Measurements from ENCODE around the gene DBF4.
"Not testable (repeated sequence)": the region's sequence is repeated elsewhere in the genome, so short reads cannot be mapped to it uniquely, and the experiment has no call there.

The DBF4 gene

DNA sequence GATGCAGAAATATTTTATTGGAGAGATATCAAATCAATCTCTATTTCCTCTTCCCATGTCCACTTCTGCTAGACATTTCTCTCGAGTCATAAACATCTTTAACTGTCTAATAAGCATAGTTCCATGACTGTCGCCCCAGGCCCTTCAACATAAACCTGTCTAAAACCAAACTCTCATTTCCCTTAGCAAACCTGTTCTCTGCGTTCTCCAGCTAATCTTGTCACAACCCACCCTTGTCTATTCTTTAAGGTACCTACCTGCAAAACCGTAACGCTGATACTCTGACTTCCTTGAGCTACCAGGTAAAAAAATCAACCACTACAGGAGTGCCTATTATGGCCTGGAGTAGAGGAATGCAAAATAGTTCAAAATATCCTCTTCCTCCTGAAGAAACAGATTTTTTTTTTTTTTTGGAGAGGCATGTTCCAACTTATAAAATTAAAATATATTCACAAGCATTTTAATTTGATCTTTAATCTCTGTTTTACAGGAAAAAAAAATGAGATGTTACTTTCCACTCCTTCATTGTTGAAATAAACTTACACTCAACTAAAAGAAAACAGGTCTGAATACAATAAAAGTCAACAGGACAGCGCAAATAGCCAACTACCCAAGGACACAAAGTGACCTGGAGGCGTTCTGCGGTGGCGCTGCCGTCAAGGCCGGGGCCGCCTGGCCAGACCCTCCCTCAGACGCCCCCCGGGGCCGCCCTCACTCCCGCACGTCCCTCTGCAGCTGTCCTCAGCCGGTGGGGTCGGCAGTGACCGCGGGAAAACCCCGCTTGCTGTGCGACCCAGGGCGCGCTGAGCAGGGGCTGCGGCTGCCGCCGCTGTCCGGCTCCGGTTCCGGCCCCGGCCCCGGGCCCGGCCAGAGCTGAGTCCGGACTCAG lies 898 bp upstream of the DBF4 start:
- Mint-ChIP-seq H3K27me3 (no peaks in the 10 kb centered on the region), H3K4me1 (peaks cover 31% of the 10 kb centered on the region), H3K9me3 (no peaks in the 10 kb centered on the region), H3K27ac (peak overlapping the region; percentile 98), H3K4me3 (peak overlapping the region; percentile 99), H3K36me3 (peaks cover 26% of the 10 kb centered on the region)
- ATAC-seq, result peak; percentile 21

GRCh38 chr7:87876869-87877234 lies 559 bp downstream of the DBF4 start:
- peak; percentile 11 for ATAC-seq
- Mint-ChIP-seq H3K36me3 (peaks cover 27% of the 10 kb centered on the region), H3K9me3 (no peaks in the 10 kb centered on the region), H3K27ac (peak overlapping the region; percentile 98), H3K27me3 (no peaks in the 10 kb centered on the region), H3K4me1 (peaks cover 35% of the 10 kb centered on the region), H3K4me3 (peak overlapping the region; percentile 99)

- Mint-ChIP-seq H3K9me3 (no peaks in the 10 kb centered on the region), H3K36me3 (peaks cover 27% of the 10 kb centered on the region), H3K27ac (peak overlapping the region; percentile 98)
Measured at GRCh38 chr7:87877366-87878040, 1.2 kb downstream of the DBF4 start.

DNA sequence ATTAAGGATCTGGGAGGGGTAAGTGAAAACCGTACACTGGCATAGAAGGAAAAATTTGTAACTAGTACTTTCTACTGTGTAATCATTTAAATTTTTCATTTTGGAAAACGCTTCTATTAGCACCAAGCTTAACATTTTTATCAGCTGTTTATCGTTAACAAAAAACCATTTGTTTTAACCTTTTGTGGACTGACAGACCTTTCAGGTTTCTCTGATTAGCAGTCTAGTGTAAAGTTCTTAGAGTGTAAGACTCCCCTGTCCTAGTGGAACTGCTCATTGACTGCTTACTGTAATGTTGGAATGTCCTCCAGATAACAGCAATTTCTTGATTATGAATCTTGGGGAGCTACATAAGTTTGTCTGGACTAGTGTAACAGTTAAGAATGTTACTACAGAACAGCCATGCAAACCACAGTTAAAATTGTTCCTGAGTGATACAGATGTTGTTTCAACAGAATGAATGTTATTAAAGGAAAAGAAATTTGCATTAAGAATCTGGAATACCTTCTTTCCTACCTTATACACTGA lies 2.0 kb downstream of the DBF4 start:
- no peak overlapping the region for H3K27ac Mint-ChIP-seq
- H3K4me1 Mint-ChIP-seq, result peaks cover 33% of the 10 kb centered on the region
- no peak overlapping the region for H3K4me3 Mint-ChIP-seq
- no peaks in the 10 kb centered on the region for H3K9me3 Mint-ChIP-seq
- H3K27me3 Mint-ChIP-seq, result no peaks in the 10 kb centered on the region
- ATAC-seq, result no peak
- peaks cover 27% of the 10 kb centered on the region for H3K36me3 Mint-ChIP-seq

More at GRCh38 chr7:87877366-87878040, 1.2 kb downstream of the DBF4 start:
- Mint-ChIP-seq H3K4me1 (peaks cover 33% of the 10 kb centered on the region), H3K4me3 (peak overlapping the region; percentile 99), H3K27me3 (no peaks in the 10 kb centered on the region)
- no peak for ATAC-seq

DNA sequence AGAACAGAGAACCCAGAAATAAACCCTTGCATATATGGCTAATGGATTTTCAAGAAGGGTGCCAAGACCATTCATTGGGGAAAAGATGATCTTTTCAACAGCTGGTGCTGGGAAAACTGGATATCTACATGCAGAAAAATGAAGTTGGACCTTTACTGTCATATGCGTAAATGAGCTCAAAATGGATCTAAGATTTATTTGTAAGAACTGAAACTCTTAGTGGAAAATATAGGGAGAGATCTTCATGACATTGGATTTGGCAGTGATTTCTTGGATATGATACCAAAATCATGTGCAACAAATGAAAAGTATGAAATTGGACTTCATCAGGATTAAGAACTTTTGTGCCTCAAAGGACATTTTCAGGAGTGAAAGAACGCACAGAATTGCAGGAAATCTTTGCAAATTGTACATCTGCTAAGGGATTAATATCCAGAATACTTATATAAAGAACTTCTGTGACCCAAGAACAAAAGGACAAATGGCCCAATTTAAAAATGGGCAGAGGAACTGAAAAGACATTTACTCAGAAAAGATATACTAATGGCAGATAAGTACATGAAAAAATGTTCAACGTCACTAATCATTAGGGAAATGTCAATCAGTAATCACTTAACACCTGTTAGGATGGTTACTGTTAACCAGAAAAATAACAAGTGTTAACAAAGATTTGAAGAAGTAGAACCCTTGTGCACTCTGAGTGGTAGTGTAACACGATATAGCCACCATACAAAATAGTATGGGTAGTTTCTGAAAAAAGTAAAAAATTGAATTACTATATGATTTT lies 6.1 kb downstream of the DBF4 start:
- peak overlapping the region; percentile 26 for H3K27ac Mint-ChIP-seq

DNA sequence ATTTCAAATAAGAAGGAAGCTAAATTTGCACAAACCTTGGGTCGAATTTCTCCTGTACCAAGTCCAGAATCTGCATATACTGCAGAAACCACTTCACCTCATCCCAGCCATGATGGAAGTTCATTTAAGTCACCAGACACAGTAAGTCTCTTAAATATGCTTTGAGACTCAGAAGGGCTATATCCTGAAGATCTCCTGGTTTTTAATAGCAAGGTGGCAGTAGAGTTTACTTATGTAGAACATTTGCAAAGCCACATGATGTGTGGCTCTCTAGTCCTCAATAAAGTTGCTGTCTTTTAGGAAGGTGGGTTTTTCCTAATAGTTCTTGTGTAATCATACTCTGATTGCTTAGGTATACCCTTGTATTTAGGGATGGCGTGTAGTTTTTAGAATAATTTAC lies 8.7 kb downstream of the DBF4 start:
- Mint-ChIP-seq H3K4me3 (no peak overlapping the region), H3K36me3 (peaks cover 44% of the 10 kb centered on the region), H3K9me3 (no peaks in the 10 kb centered on the region), H3K27me3 (no peaks in the 10 kb centered on the region), H3K27ac (no peak overlapping the region), H3K4me1 (peaks cover 14% of the 10 kb centered on the region)
- ATAC-seq, result no peak

More for the DNA sequence above, 6.1 kb downstream of the DBF4 start:
- H3K36me3 Mint-ChIP-seq, result peaks cover 36% of the 10 kb centered on the region
- no peaks in the 10 kb centered on the region for H3K27me3 Mint-ChIP-seq
- ATAC-seq, result no peak
- H3K9me3 Mint-ChIP-seq, result no peaks in the 10 kb centered on the region
- no peak overlapping the region for H3K4me3 Mint-ChIP-seq
- H3K4me1 Mint-ChIP-seq, result peaks cover 14% of the 10 kb centered on the region

- H3K27ac Mint-ChIP-seq, result no peak overlapping the region
- ATAC-seq, result no peak
- H3K4me3 Mint-ChIP-seq, result no peak overlapping the region
- peaks cover 10% of the 10 kb centered on the region for H3K4me1 Mint-ChIP-seq
- H3K36me3 Mint-ChIP-seq, result peaks cover 35% of the 10 kb centered on the region
- no peaks in the 10 kb centered on the region for H3K27me3 Mint-ChIP-seq
- no peaks in the 10 kb centered on the region for H3K9me3 Mint-ChIP-seq
Measured at GRCh38 chr7:87886875-87887274, 10.6 kb downstream of the DBF4 start.

DNA sequence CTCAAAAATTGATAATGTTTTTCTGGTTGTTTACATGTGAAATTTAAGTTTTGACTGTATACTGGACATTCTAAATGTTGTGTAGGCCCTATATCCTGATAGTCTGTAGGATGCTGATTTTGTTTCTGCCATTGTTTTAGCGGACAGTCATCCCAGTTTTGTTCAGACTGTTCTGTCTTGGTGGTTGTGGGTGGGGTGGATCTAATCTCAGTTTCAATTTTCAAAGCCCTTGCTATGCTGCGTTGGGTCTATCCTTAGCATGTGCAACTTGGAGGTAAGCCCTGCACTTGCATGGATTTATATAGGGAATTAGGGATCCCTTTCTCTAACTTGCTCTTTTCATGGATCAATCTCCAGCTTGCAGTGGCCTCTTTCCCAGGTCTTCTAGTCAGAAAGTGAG lies 19.1 kb downstream of the DBF4 start:
- no peak for ATAC-seq
- peaks cover 51% of the 10 kb centered on the region for H3K36me3 Mint-ChIP-seq
- no peaks in the 10 kb centered on the region for H3K9me3 Mint-ChIP-seq
- H3K4me1 Mint-ChIP-seq, result no peaks in the 10 kb centered on the region
- no peaks in the 10 kb centered on the region for H3K27me3 Mint-ChIP-seq
- H3K4me3 Mint-ChIP-seq, result no peak overlapping the region
- H3K27ac Mint-ChIP-seq, result no peak overlapping the region

GRCh38 chr7:87899255-87899654 lies 23.0 kb downstream of the DBF4 start:
- Mint-ChIP-seq H3K36me3 (peaks cover 54% of the 10 kb centered on the region), H3K4me3 (no peak overlapping the region), H3K4me1 (no peaks in the 10 kb centered on the region), H3K9me3 (no peaks in the 10 kb centered on the region), H3K27ac (no peak overlapping the region), H3K27me3 (no peaks in the 10 kb centered on the region)
- ATAC-seq, result no peak

DNA sequence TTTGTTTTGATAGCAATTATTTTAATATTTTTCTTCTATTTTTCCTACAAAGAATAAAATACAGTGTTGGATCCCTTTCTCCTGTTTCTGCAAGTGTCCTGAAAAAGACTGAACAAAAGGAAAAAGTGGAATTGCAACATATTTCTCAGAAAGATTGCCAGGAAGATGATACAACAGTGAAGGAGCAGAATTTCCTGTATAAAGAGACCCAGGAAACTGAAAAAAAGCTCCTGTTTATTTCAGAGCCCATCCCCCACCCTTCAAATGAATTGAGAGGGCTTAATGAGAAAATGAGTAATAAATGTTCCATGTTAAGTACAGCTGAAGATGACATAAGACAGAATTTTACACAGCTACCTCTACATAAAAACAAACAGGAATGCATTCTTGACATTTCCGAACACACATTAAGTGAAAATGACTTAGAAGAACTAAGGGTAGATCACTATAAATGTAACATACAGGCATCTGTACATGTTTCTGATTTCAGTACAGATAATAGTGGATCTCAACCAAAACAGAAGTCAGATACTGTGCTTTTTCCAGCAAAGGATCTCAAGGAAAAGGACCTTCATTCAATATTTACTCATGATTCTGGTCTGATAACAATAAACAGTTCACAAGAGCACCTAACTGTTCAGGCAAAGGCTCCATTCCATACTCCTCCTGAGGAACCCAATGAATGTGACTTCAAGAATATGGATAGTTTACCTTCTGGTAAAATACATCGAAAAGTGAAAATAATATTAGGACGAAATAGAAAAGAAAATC lies 31.0 kb downstream of the DBF4 start:
- H3K9me3 Mint-ChIP-seq, H3K27ac Mint-ChIP-seq, H3K4me1 Mint-ChIP-seq, H3K36me3 Mint-ChIP-seq, H3K4me3 Mint-ChIP-seq, H3K27me3 Mint-ChIP-seq, ATAC-seq: not testable (repeated sequence)

DNA sequence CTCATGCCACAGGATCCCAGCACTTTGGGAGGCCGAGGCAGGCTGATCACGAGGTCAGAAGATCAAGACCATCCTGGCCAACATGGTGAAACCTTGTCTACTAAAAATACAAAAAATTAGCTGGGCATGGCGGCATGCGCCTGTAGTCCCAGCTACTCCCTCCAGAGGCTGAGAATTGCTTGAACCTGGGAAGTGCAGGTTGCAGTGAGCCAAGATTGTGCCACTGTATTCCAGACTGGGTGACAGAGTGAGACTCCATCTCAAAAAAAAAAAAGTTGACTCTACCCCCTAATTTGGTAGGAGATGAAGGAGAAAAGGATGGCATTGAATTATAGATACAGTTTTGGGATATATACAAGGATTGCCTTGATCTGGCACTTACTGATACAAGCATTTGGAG lies 32.5 kb downstream of the DBF4 start:
- H3K27me3 Mint-ChIP-seq, H3K36me3 Mint-ChIP-seq, ATAC-seq, H3K9me3 Mint-ChIP-seq, H3K4me1 Mint-ChIP-seq, H3K27ac Mint-ChIP-seq, H3K4me3 Mint-ChIP-seq: not testable (repeated sequence)

DNA sequence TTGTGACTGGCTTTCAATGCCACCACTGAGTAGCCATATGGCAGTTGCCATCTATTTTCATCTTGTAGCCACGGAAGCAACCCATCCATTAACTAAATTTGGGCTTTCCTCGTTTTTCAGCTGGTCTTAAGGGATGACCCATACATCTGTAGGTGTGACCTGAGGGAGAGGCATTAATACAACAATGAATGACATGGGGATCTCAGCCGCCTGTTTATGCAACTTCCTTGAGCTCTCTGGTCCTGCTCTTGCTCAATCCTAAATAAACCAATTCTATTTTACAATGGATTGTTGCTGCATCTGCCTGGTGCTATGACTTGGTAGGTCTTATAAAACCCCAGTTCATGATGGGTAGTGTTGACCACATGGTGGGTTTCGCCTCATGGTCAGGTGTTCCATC lies 35.8 kb downstream of the DBF4 start:
- Mint-ChIP-seq H3K36me3 (peaks cover 6% of the 10 kb centered on the region), H3K27me3 (no peaks in the 10 kb centered on the region), H3K9me3 (no peaks in the 10 kb centered on the region), H3K4me1 (no peaks in the 10 kb centered on the region), H3K27ac (no peak overlapping the region), H3K4me3 (no peak overlapping the region)
- no peak for ATAC-seq

DNA sequence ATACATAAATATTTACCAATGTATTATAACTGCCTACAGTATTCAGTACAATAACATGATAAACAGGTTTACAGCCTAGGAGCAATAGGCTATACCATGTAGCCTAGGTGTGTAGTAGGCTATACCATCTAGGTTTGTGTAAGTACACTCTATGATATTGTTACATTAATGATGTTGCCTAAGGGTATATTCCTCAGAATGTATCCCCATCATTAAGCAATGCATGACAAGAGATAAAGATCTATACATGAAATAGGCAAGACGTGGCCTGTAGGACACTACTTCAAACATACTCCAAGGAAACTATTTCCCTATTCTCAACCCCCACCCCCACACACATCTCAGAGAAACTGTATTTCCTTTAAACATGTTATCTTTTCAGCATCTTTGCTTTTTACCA lies 42.4 kb downstream of the DBF4 start:
- ATAC-seq, result no peak
- Mint-ChIP-seq H3K27ac (no peak overlapping the region), H3K4me1 (no peaks in the 10 kb centered on the region), H3K27me3 (peaks cover 16% of the 10 kb centered on the region), H3K4me3 (no peak overlapping the region), H3K36me3 (no peaks in the 10 kb centered on the region), H3K9me3 (no peaks in the 10 kb centered on the region)

DNA sequence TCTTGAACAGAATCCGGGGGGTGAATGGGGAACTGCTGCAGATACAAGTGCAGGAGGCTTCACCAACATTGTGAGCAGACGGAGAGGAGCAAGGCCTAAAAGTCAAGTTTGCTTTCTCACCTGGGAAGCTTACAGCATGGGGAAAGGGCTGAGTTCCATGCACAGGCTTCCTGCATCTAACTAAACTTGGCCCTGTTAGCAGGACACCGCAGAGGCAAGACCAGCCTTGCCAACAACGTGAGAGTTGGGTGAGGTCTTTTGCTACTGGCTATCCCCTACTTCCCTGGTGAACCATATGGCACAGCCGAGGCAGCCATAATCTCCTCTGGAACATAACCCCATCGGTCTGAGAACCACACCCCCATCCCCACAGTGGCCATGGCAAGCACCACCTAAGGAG lies 43.6 kb downstream of the DBF4 start:
- Mint-ChIP-seq H3K36me3 (no peaks in the 10 kb centered on the region), H3K27ac (no peak overlapping the region), H3K9me3 (no peaks in the 10 kb centered on the region), H3K4me3 (no peak overlapping the region), H3K27me3 (peaks cover 16% of the 10 kb centered on the region), H3K4me1 (no peaks in the 10 kb centered on the region)
- ATAC-seq, result no peak

DNA sequence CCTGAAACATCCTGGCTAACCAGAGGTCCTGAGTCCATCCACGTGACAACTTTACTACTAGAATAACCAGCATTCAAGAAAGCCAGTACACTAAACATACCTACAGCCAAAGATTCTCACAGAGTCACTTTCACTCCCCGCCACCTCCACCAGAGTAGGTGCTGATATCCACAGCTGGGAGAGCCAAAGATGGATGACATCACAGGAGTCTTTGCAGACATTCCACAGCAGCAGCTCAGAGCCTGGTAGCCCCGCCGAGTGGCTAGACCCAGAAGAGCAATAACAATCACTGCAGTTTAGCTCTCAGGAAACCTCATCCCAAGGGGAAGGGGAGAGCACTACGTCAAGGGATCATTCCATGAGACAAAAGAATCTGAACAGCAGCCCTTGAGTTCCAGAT lies 44.3 kb downstream of the DBF4 start:
- Mint-ChIP-seq H3K27ac (no peak overlapping the region), H3K36me3 (no peaks in the 10 kb centered on the region), H3K4me3 (no peak overlapping the region), H3K27me3 (peaks cover 16% of the 10 kb centered on the region), H3K4me1 (no peaks in the 10 kb centered on the region), H3K9me3 (no peaks in the 10 kb centered on the region)
- no peak for ATAC-seq
